BJ (cell line): ENCODE measurements around the gene ACLY. TPM values are rescaled to one million over a fixed set of nuclear protein-coding genes. Genes with fewer than 3 reads are reported as not detected.

ENCODE experiments used
- CTCF ChIA-PET: fragments of 350-600 bp; formaldehyde crosslinking; extraction: SDS; loops from one replicate; lab custom pipeline; 2021; ENCODE audit warnings: antibody characterized with exemption, inconsistent platforms; lab: Yijun Ruan, JAX
- POLR2A ChIA-PET: fragments of 300-600 bp; sonication (Branson Sonifier 250); formaldehyde crosslinking; extraction: SDS; loops from one replicate; lab custom pipeline; 2021; ENCODE audit warnings: antibody characterized with exemption; lab: Charles Lee
- DNase-seq: peaks from one replicate; pipeline ENCODE4 v3.0.0-alpha.2; 2011; ENCODE audit warnings: low read depth
- H3K27me3 ChIP-seq: 2 replicates; pipeline ENCODE4 v1.6.0; 2011; ENCODE audit warnings: low read length; ENCODE audit not compliant: control insufficient read depth, insufficient read depth
- H3K36me3 ChIP-seq: 2 replicates; pipeline ENCODE4 v1.5.1; 2011; ENCODE audit warnings: low read length; ENCODE audit not compliant: control insufficient read depth, insufficient read depth
- H3K4me3 ChIP-seq: 2 replicates; pipeline ENCODE4 v1.5.1; 2011; ENCODE audit warnings: low read depth, mild to moderate bottlenecking, control low read depth, low read length
- polyA plus RNA-seq: library from polyadenylated mRNA; depleted of rRNA; stranded (reverse); fragments of >200 nt; gene quantifications from 2 replicates; pipeline ENCODE4 v1.2.3, GENCODE V29; 2011; rRNA removed
- small RNA-seq: library from RNA; depleted of rRNA; stranded (forward); fragments of <200 nt; gene quantifications from one replicate; pipeline ENCODE3, GENCODE V24; 2012; ENCODE audit warnings: low replicate concordance, low read depth; ENCODE audit not compliant: insufficient read length
- TF ChIP-seq, protein P1 (sequence below): IDR thresholded peaks from 2 replicates; pipeline ENCODE4 v1.5.1; 2011; ENCODE audit warnings: low read depth, mild to moderate bottlenecking, control low read depth, inconsistent platforms, low read length, moderate library complexity; ENCODE audit not compliant: insufficient read depth

The ACLY gene
- polyA plus RNA-seq, 1 experiment: 170 TPM

GRCh38 chr17:41821776-41822175, 97.0 kb downstream of the ACLY start:
- peaks cover 40% of the 10 kb centered on the region for H3K36me3 ChIP-seq
- no peaks in the 10 kb centered on the region for H3K27me3 ChIP-seq
- DNase-seq: no peak
- TF ChIP-seq, protein P1, sequence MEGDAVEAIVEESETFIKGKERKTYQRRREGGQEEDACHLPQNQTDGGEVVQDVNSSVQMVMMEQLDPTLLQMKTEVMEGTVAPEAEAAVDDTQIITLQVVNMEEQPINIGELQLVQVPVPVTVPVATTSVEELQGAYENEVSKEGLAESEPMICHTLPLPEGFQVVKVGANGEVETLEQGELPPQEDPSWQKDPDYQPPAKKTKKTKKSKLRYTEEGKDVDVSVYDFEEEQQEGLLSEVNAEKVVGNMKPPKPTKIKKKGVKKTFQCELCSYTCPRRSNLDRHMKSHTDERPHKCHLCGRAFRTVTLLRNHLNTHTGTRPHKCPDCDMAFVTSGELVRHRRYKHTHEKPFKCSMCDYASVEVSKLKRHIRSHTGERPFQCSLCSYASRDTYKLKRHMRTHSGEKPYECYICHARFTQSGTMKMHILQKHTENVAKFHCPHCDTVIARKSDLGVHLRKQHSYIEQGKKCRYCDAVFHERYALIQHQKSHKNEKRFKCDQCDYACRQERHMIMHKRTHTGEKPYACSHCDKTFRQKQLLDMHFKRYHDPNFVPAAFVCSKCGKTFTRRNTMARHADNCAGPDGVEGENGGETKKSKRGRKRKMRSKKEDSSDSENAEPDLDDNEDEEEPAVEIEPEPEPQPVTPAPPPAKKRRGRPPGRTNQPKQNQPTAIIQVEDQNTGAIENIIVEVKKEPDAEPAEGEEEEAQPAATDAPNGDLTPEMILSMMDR: no peak
- POLR2A ChIA-PET: no interaction called here
- H3K4me3 ChIP-seq: no peak overlapping the region
- CTCF ChIA-PET: no interaction called here

GRCh38 chr17:41818024-41818423, 100.7 kb downstream of the ACLY start:
- ChIA-PET POLR2A (no interaction called here), CTCF (no interaction called here)
- Histone ChIP-seq H3K4me3 (no peak overlapping the region), H3K36me3 (peaks cover 40% of the 10 kb centered on the region), H3K27me3 (no peaks in the 10 kb centered on the region)
- no peak for DNase-seq
- TF ChIP-seq, protein P1: no peak

Small RNA genes within 50 kb of the gene (small RNA-seq; reads per million reads assigned to genes)
- not detected for gene AC125257.2

Other genes starting within 250 kb of the ACLY start
- 251 and 479 TPM in 2 replicates for gene EIF1, start 230.1 kb downstream of the ACLY start, polyA plus RNA-seq
- gene GAST, start 206.6 kb downstream of the ACLY start, polyA plus RNA-seq: not detected in 2 replicates
- 0.05 and 0.10 TPM in 2 replicates for gene HAP1, start 184.3 kb downstream of the ACLY start, polyA plus RNA-seq
- 7.3 and 9.4 TPM in 2 replicates for gene JUP, start 132.2 kb downstream of the ACLY start, polyA plus RNA-seq
- 64.4 and 82.8 TPM in 2 replicates for gene P3H4, start 107.0 kb downstream of the ACLY start, polyA plus RNA-seq
- gene FKBP10, start 105.9 kb downstream of the ACLY start, polyA plus RNA-seq: 885 and 1,571 TPM in 2 replicates
- gene NT5C3B, start 82.7 kb downstream of the ACLY start, polyA plus RNA-seq: 88.3 and 123 TPM in 2 replicates
- 0.15 and 0.74 TPM in 2 replicates for gene KLHL10, start 81.1 kb downstream of the ACLY start, polyA plus RNA-seq
- gene KLHL11, start 53.5 kb downstream of the ACLY start, polyA plus RNA-seq: 5.5 and 7.2 TPM in 2 replicates
- 0.61 and 0.92 TPM in 2 replicates for gene ODAD4, start 11.7 kb upstream of the ACLY start, polyA plus RNA-seq
- 53.5 and 66.2 TPM in 2 replicates for gene CNP, start 47.8 kb upstream of the ACLY start, polyA plus RNA-seq
- gene DNAJC7, start 98.5 kb upstream of the ACLY start, polyA plus RNA-seq: 41.1 and 46.9 TPM in 2 replicates
- 55.9 and 81.4 TPM in 2 replicates for gene NKIRAS2, start 101.1 kb upstream of the ACLY start, polyA plus RNA-seq
- 0.07 and 0.11 TPM in 2 replicates for gene C17orf113, start 131.7 kb upstream of the ACLY start, polyA plus RNA-seq
- 0.04 TPM in 1 of 2 replicates, not detected in the other for gene ZNF385C, start 179.5 kb upstream of the ACLY start, polyA plus RNA-seq
- gene DHX58, start 193.8 kb upstream of the ACLY start, polyA plus RNA-seq: 11.6 and 18.0 TPM in 2 replicates
- gene KAT2A, start 202.4 kb upstream of the ACLY start, polyA plus RNA-seq: 18.2 and 25.2 TPM in 2 replicates
- not detected in 2 replicates for gene HSPB9, start 203.9 kb upstream of the ACLY start, polyA plus RNA-seq
- 179 and 239 TPM in 2 replicates for gene RAB5C, start 236.0 kb upstream of the ACLY start, polyA plus RNA-seq